Measurements from ENCODE around the gene WHRN.

The WHRN gene

DNA sequence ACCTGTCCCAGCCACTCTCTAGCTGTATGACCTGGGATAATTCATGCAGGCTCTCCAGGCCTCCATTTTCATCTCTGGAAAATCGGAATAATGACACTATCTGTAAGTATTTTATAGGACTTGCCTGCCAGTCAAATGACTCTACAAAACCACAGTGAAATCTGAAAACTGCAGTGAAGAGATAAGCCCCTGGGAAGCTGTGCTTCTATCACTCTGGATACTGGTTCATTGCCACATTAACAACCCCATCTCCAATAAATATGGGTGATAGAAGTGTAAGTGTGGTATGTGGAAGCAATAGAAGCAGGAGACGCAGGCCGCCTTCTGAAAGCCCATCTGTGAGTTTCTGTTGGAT, 31.8 kb downstream of the WHRN start:
- H3K9ac ChIP-seq (ENCODE audit: low read length in 5 of 5): no peak overlapping the region
- H3K9me3 ChIP-seq (ENCODE audit: control insufficient read depth in 5 of 5, low read length in 5 of 5): peaks cover 0 to 5% (median 0%) of the 10 kb centered on the region in 5 donors
- H3K27me3 ChIP-seq (ENCODE audit: control insufficient read depth in 5 of 5, insufficient read depth in 4 of 5, low read length in 5 of 5): peaks cover 0 to 2% (median 0%) of the 10 kb centered on the region in 5 donors
- no peak overlapping the region for H3K4me3 ChIP-seq (ENCODE audit: low read depth in 1 of 5, low read length in 5 of 5)
- H3K36me3 ChIP-seq (ENCODE audit: control insufficient read depth in 5 of 5, insufficient read depth in 5 of 5, low read length in 5 of 5): peaks cover 0 to 8% (median 0%) of the 10 kb centered on the region in 5 donors
- no peak overlapping the region for H3K27ac ChIP-seq (ENCODE audit: low read depth, low read length)
- no peaks in the 10 kb centered on the region for H3K4me1 ChIP-seq (ENCODE audit: control insufficient read depth in 5 of 5, insufficient read depth in 5 of 5, low read length in 5 of 5)

DNA sequence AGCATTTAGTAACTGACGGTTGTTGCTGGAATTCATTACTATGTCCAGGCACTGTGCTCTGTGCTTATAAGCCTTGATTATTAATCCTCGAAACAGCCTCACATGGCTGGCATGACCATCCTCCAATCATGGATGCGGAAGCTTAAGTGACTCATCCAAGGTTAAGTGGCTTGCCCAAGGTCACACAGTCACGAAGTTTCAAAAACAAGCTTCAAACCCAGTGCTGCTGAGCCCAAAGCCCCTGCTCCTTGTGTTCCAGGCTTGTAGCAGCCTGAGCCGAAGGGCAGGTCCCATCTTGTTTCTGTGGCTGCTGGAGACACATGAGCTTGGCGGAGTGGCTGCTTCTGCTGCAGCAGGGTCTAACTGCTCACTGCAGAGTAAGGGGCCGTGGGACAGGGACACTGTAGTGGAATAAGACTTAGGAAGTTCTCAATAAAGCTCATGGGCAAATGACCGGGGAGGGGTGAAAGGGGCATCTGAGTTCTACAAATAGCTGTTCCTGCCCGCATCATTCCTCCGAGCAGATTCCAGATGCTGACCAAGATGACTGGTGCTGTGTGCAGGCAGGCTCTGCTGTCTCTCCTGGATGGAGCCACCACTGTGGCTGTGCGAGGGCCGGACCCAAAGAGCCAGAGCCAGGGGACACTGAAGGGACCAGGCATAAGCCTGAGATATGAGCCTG, 32.4 kb downstream of the WHRN start:
- H3K4me1 ChIP-seq (ENCODE audit: control insufficient read depth in 5 of 5, insufficient read depth in 5 of 5, low read length in 5 of 5): no peaks in the 10 kb centered on the region
- H3K27me3 ChIP-seq (ENCODE audit: control insufficient read depth in 5 of 5, insufficient read depth in 4 of 5, low read length in 5 of 5): peaks cover 0 to 2% (median 0%) of the 10 kb centered on the region in 5 donors
- peaks cover 0 to 8% (median 0%) of the 10 kb centered on the region in 5 donors for H3K36me3 ChIP-seq (ENCODE audit: control insufficient read depth in 5 of 5, insufficient read depth in 5 of 5, low read length in 5 of 5)
- H3K9ac ChIP-seq (ENCODE audit: low read length in 5 of 5): no peak overlapping the region
- peaks cover 0 to 5% (median 0%) of the 10 kb centered on the region in 5 donors for H3K9me3 ChIP-seq (ENCODE audit: control insufficient read depth in 5 of 5, low read length in 5 of 5)
- no peak overlapping the region for H3K27ac ChIP-seq (ENCODE audit: low read depth, low read length)
- H3K4me3 ChIP-seq (ENCODE audit: low read depth in 1 of 5, low read length in 5 of 5): no peak overlapping the region

DNA sequence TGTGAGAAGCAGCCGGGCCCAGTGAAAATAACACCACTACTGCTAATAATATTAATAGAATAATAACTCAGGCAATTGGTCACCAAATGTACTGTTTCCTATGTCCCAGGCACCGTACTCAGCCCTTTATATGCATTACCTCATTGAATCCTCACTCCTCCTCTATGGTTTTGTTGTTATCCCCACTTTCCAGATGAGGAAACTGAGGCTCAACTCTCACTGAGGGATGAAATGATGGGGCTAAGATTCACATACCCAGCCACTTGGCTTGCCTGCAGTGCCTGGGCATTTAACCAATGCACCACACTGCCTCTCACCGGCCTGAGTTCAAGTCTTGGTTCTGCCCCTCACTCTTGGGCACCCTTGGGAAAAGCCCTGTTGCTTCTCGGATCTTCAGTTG, 34.1 kb downstream of the WHRN start:
- peaks cover 0 to 3% (median 0%) of the 10 kb centered on the region in 5 donors for H3K36me3 ChIP-seq (ENCODE audit: control insufficient read depth in 5 of 5, insufficient read depth in 5 of 5, low read length in 5 of 5)
- H3K27ac ChIP-seq (ENCODE audit: low read depth, low read length): no peak overlapping the region
- H3K9ac ChIP-seq (ENCODE audit: low read length in 5 of 5): no peak overlapping the region
- H3K4me3 ChIP-seq (ENCODE audit: low read depth in 1 of 5, low read length in 5 of 5): no peak overlapping the region
- H3K27me3 ChIP-seq (ENCODE audit: control insufficient read depth in 5 of 5, insufficient read depth in 4 of 5, low read length in 5 of 5): peaks cover 0 to 2% (median 0%) of the 10 kb centered on the region in 5 donors
- no peaks in the 10 kb centered on the region for H3K4me1 ChIP-seq (ENCODE audit: control insufficient read depth in 5 of 5, insufficient read depth in 5 of 5, low read length in 5 of 5)
- H3K9me3 ChIP-seq (ENCODE audit: control insufficient read depth in 5 of 5, low read length in 5 of 5): peaks cover 0 to 5% (median 0%) of the 10 kb centered on the region in 5 donors

DNA sequence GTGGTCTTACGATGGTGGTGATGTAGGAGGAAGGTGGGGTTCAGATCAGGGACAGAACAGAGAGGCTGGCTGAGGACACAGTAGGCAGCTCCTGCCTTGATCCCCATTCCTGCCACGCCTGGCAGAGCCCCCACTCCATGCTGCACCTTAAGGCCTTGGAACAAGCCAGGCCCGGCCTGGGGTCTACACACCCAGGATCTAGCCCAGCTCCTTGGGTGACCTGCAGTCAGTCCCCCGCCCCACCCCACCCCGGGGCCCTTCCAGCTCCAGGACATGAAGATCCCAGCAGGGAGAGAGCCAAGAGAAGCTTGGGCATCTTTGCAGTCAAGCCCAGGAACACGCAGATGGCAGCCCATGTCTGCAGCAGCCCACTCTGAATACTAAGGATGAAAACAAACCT, 34.7 kb downstream of the WHRN start:
- Histone ChIP-seq H3K4me3 (ENCODE audit: low read depth in 1 of 5, low read length in 5 of 5) (no peak overlapping the region), H3K36me3 (ENCODE audit: control insufficient read depth in 5 of 5, insufficient read depth in 5 of 5, low read length in 5 of 5) (peaks cover 0 to 3% (median 0%) of the 10 kb centered on the region in 5 donors), H3K27me3 (ENCODE audit: control insufficient read depth in 5 of 5, insufficient read depth in 4 of 5, low read length in 5 of 5) (no peaks in the 10 kb centered on the region), H3K9ac (ENCODE audit: low read length in 5 of 5) (no peak overlapping the region), H3K27ac (ENCODE audit: low read depth, low read length) (no peak overlapping the region), H3K9me3 (ENCODE audit: control insufficient read depth in 5 of 5, low read length in 5 of 5) (peaks cover 0 to 5% (median 0%) of the 10 kb centered on the region in 5 donors), H3K4me1 (ENCODE audit: control insufficient read depth in 5 of 5, insufficient read depth in 5 of 5, low read length in 5 of 5) (no peaks in the 10 kb centered on the region)

DNA sequence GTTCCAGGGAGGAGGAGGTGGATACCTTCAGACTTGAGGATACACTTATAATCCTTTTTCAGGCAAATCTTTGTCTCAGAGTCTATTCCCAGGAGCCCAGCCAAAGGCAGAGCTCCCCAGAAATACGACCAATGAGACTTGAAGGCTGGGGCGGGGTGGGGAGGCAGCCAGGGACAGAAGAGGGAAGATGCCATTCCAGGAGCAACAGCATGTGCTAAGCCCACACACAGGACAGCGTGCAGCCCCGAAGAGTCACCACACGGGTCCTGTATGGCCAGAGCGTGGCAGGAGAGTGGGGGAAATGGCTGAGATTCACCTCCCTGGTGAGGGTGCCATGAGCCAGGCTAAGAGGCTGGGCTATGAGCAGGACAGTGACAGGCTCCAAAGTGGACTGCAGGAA, 35.2 kb downstream of the WHRN start:
- no peak overlapping the region for H3K4me3 ChIP-seq (ENCODE audit: low read depth in 1 of 5, low read length in 5 of 5)
- no peaks in the 10 kb centered on the region for H3K27me3 ChIP-seq (ENCODE audit: control insufficient read depth in 5 of 5, insufficient read depth in 4 of 5, low read length in 5 of 5)
- peaks cover 0 to 3% (median 0%) of the 10 kb centered on the region in 5 donors for H3K36me3 ChIP-seq (ENCODE audit: control insufficient read depth in 5 of 5, insufficient read depth in 5 of 5, low read length in 5 of 5)
- no peaks in the 10 kb centered on the region for H3K4me1 ChIP-seq (ENCODE audit: control insufficient read depth in 5 of 5, insufficient read depth in 5 of 5, low read length in 5 of 5)
- H3K27ac ChIP-seq (ENCODE audit: low read depth, low read length): no peak overlapping the region
- peaks cover 0 to 5% (median 0%) of the 10 kb centered on the region in 5 donors for H3K9me3 ChIP-seq (ENCODE audit: control insufficient read depth in 5 of 5, low read length in 5 of 5)
- no peak overlapping the region for H3K9ac ChIP-seq (ENCODE audit: low read length in 5 of 5)

DNA sequence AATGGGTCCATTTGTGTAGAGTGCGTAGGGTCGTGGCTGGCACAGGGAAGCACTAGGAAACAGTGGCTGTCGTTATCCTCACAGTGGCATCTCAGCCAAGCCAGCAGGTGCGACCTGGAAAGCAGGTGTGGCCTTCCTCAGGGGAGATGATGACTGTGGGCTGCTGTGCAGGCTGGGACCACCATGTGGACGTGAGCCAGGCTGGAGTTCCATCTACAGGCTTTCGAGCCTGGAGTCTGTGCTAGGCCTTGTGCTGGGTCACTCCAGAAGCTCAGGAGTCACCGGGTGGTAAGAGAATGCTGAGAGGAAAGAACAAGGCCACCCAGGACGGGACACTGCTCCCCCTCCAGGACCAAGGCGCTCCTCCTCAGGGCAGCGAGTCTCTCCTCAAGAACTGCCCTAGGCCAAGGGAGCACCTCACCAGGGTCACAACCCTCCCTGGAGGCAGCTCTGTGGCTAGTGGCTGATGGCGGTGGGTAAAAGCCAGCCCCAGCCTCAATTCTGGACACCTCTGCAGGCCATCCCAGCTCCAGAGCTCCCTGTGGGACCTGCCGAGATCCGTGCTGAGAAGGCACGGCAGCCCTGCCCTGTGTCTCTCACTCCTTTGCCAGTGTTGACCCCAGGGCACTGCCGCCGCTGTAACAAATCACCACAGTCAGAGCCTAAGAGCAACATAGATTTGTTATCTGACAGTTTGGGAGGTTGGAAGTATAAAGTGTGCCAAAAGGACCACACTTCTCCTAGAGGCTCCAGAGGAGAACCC, 36.0 kb downstream of the WHRN start:
- Histone ChIP-seq H3K27me3 (ENCODE audit: control insufficient read depth in 5 of 5, insufficient read depth in 4 of 5, low read length in 5 of 5) (no peaks in the 10 kb centered on the region), H3K9ac (ENCODE audit: low read length in 5 of 5) (no peak overlapping the region), H3K4me3 (ENCODE audit: low read depth in 1 of 5, low read length in 5 of 5) (no peak overlapping the region), H3K9me3 (ENCODE audit: control insufficient read depth in 5 of 5, low read length in 5 of 5) (peaks cover 0 to 5% (median 0%) of the 10 kb centered on the region in 5 donors), H3K27ac (ENCODE audit: low read depth, low read length) (no peak overlapping the region), H3K4me1 (ENCODE audit: control insufficient read depth in 5 of 5, insufficient read depth in 5 of 5, low read length in 5 of 5) (no peaks in the 10 kb centered on the region), H3K36me3 (ENCODE audit: control insufficient read depth in 5 of 5, insufficient read depth in 5 of 5, low read length in 5 of 5) (peaks cover 0 to 3% (median 0%) of the 10 kb centered on the region in 5 donors)

DNA sequence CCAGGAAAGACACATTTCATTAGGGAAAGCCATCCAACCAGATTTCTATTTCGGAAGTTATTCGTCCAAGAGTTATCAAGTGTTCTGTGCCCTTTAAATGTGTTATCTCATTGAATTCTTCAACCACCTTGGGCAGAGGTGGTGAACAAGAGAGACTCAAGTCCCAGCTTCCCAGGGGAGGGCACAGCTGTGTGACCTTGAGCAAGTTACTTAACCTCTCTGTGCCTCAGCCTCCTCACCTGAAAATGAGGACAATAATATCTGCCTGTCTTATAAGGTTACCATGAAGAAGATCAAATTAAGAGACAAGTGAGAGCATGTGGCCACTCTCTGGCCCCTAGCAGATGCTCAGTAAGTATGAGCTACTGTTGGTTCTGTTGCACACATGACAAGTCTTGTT, 37.4 kb downstream of the WHRN start:
- no peaks in the 10 kb centered on the region for H3K4me1 ChIP-seq (ENCODE audit: control insufficient read depth in 5 of 5, insufficient read depth in 5 of 5, low read length in 5 of 5)
- H3K9ac ChIP-seq (ENCODE audit: low read length in 5 of 5): no peak overlapping the region
- peaks cover 0 to 5% (median 0%) of the 10 kb centered on the region in 5 donors for H3K9me3 ChIP-seq (ENCODE audit: control insufficient read depth in 5 of 5, low read length in 5 of 5)
- no peaks in the 10 kb centered on the region for H3K36me3 ChIP-seq (ENCODE audit: control insufficient read depth in 5 of 5, insufficient read depth in 5 of 5, low read length in 5 of 5)
- no peaks in the 10 kb centered on the region for H3K27me3 ChIP-seq (ENCODE audit: control insufficient read depth in 5 of 5, insufficient read depth in 4 of 5, low read length in 5 of 5)
- no peak overlapping the region for H3K27ac ChIP-seq (ENCODE audit: low read depth, low read length)
- no peak overlapping the region for H3K4me3 ChIP-seq (ENCODE audit: low read depth in 1 of 5, low read length in 5 of 5)

DNA sequence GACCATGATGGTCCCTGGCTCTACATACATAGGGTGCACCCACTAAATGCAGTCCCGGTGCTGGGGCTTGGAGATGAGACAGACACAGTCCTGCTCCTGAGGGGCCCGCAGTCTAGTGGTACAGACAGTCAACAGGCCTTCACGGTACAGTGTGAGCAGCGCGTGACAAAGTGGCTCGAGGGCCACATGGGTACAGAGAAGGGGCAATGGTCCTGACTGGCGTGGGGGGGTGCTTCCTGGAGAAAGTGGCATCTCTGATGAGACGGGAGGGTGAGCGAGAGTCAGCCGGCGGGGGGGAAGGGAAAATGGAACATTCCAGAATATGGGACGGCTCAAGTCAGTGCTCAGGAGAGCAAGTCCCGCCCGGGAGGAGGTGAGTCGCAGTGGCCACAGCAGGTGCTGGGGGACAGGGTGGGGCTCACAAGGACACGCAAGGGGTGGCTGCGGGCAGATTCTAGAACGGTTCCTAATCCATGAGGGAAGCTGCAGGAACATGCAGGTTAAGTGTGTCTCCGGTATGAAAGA, 38.0 kb downstream of the WHRN start:
- Histone ChIP-seq H3K9ac (ENCODE audit: low read length in 5 of 5) (no peak overlapping the region), H3K9me3 (ENCODE audit: control insufficient read depth in 5 of 5, low read length in 5 of 5) (peaks cover 0 to 5% (median 0%) of the 10 kb centered on the region in 5 donors), H3K4me1 (ENCODE audit: control insufficient read depth in 5 of 5, insufficient read depth in 5 of 5, low read length in 5 of 5) (no peaks in the 10 kb centered on the region), H3K36me3 (ENCODE audit: control insufficient read depth in 5 of 5, insufficient read depth in 5 of 5, low read length in 5 of 5) (no peaks in the 10 kb centered on the region), H3K27ac (ENCODE audit: low read depth, low read length) (no peak overlapping the region), H3K27me3 (ENCODE audit: control insufficient read depth in 5 of 5, insufficient read depth in 4 of 5, low read length in 5 of 5) (no peaks in the 10 kb centered on the region), H3K4me3 (ENCODE audit: low read depth in 1 of 5, low read length in 5 of 5) (no peak overlapping the region)

DNA sequence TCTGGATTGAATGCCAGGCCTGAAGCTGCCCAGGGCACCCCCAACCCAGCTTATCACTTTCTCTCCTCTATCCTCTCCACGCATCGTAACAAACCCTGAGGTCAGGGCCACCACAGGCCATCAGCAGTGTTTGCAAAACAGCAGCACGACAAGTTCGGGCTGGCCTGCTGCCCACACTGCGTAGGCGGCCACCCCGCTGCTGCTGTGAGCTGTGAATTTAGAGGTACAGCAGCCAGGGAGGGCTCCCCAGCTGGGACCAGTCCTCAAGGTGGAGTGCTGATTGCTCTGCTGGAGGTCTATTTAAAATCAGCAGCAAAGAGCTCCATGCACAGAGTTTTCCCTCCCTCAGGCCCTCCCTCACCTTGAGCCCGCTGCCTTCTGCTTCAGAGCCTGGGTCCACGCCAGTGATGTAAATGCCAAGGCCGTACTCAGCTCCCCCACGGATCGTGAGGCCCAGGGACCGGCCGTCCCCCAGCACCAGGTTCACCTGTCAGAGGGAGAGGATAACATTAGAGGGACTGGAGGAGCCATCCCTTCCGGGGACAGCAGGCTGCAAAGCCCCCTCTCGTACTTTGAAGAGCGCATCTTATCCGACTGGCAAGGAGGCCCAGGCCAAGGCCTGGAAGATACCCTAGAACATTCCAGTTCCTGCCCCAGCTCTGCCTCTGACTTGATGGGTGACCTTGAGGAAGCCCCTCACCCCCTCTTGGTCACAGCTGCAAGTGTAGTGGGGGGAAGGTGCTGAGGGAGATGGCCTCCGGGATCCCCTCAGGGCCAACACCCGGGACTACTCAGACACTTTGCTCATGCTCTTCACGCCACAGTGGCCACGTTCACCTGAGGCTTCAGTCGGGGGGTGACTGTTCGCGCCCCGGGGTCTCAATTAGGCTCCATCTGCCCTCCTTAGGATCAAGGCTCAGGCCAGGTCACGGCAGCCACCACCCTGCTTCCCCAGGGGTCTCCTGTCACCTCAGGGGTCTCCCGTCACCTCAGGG, 39.1 kb downstream of the WHRN start:
- H3K4me3 ChIP-seq (ENCODE audit: low read depth in 1 of 5, low read length in 5 of 5): no peak overlapping the region
- no peak overlapping the region for H3K27ac ChIP-seq (ENCODE audit: low read depth, low read length)
- H3K27me3 ChIP-seq (ENCODE audit: control insufficient read depth in 5 of 5, insufficient read depth in 4 of 5, low read length in 5 of 5): no peaks in the 10 kb centered on the region
- peaks cover 0 to 5% (median 0%) of the 10 kb centered on the region in 5 donors for H3K9me3 ChIP-seq (ENCODE audit: control insufficient read depth in 5 of 5, low read length in 5 of 5)
- H3K4me1 ChIP-seq (ENCODE audit: control insufficient read depth in 5 of 5, insufficient read depth in 5 of 5, low read length in 5 of 5): no peaks in the 10 kb centered on the region
- no peaks in the 10 kb centered on the region for H3K36me3 ChIP-seq (ENCODE audit: control insufficient read depth in 5 of 5, insufficient read depth in 5 of 5, low read length in 5 of 5)
- no peak overlapping the region for H3K9ac ChIP-seq (ENCODE audit: low read length in 5 of 5)
